ENCODE measurements around the gene ALOX15B. TPM values are rescaled to one million over a fixed set of nuclear protein-coding genes. Genes with fewer than 3 reads are reported as not detected.

The ALOX15B gene
- total and polyA plus RNA-seq, 2 of the 13 experiments (the other 11 are each of a cell fraction or from before 2014, with no cell fraction given): not detected

DNA sequence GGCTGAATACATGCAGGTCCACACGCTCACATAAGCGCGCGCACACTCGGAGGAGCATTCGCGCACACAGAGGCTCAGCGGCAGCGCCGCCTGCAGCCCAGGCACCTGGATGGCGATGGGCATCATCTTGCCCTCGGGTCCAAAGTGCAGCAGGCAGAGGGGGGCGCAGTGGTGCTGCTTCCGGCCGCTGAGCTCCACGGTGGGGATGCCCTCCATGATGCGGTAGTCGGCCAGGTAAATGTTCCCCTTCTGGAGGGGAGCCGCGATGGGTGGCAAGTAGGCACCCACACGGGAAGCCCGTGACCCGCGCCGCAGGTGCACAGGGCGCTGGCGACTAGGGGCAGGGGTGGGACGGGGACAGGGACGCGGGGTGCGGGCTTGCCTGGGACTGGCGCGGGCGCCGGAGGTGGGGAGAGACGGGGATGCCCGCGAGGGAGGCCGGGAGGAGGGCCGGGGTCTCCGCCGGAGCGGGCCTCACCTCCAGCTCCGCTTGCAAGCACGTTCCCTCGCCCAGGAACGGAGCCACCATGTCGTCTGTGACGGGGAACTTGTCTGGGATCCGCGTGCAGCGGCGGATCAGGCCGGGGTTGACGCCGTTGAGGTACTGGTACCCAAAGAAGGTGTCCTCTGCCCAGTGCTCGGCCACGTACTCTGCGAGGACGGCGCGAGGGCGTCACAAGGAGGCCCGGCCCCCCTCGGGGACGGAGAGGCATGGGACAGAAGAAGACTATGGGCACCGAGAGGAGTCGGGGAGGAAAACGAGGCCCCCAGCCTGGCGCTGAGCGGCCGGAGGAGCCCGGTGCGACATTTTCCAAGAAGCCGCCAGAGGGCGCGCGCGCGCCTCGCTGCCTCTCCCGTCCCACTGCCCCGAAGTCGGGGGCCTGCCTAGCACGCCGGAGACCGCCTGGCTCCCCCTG, 40.7 kb downstream of the ALOX15B start (continued):
- TF ChIP-seq, protein P1, sequence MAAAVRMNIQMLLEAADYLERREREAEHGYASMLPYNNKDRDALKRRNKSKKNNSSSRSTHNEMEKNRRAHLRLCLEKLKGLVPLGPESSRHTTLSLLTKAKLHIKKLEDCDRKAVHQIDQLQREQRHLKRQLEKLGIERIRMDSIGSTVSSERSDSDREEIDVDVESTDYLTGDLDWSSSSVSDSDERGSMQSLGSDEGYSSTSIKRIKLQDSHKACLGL (CRISPR knock-in tag; IDR thresholded peaks at IDR 0.05): peak; percentile 33; the same call in 1 of the 2 replicates
- TF ChIP-seq, protein P2, sequence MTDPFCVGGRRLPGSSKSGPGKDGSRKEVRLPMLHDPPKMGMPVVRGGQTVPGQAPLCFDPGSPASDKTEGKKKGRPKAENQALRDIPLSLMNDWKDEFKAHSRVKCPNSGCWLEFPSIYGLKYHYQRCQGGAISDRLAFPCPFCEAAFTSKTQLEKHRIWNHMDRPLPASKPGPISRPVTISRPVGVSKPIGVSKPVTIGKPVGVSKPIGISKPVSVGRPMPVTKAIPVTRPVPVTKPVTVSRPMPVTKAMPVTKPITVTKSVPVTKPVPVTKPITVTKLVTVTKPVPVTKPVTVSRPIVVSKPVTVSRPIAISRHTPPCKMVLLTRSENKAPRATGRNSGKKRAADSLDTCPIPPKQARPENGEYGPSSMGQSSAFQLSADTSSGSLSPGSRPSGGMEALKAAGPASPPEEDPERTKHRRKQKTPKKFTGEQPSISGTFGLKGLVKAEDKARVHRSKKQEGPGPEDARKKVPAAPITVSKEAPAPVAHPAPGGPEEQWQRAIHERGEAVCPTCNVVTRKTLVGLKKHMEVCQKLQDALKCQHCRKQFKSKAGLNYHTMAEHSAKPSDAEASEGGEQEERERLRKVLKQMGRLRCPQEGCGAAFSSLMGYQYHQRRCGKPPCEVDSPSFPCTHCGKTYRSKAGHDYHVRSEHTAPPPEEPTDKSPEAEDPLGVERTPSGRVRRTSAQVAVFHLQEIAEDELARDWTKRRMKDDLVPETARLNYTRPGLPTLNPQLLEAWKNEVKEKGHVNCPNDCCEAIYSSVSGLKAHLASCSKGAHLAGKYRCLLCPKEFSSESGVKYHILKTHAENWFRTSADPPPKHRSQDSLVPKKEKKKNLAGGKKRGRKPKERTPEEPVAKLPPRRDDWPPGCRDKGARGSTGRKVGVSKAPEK (CRISPR knock-in tag; IDR thresholded peaks at IDR 0.05; ENCODE audit: borderline replicate concordance): no peak
- TF ChIP-seq FOXO1 (CRISPR knock-in tag; IDR thresholded peaks at IDR 0.05): peak; percentile 7; the same call in 1 of the 2 replicates
- TF ChIP-seq PAWR (CRISPR knock-in tag; IDR thresholded peaks at IDR 0.05; ENCODE audit: borderline replicate concordance): no peak
- no peak for TF ChIP-seq ONECUT2 (CRISPR knock-in tag; IDR thresholded peaks at IDR 0.05)
- peak; percentile 33 for TF ChIP-seq ZNF883 (CRISPR knock-in tag; IDR thresholded peaks at IDR 0.05; ENCODE audit: not compliant biosample characterization)
- TF ChIP-seq, protein P3, sequence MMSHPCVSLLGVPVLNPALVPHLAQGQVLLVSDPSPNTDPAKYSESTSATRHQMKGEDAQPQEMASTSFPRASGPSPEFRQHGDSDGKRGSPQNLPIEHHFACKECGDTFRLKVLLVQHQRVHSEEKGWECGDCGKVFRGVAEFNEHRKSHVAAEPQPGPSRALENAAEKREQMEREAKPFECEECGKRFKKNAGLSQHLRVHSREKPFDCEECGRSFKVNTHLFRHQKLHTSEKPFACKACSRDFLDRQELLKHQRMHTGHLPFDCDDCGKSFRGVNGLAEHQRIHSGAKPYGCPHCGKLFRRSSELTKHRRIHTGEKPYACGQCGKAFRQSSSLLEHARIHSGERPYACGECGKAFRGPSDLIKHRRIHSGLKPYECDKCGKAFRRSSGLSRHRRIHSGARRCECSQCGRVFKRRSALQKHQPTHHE (CRISPR knock-in tag; IDR thresholded peaks at IDR 0.05; ENCODE audit: borderline replicate concordance): no peak
- no peak for TF ChIP-seq ZMAT3 (CRISPR knock-in tag; conservative IDR thresholded peaks at IDR 0.05)
- TF ChIP-seq PHB2 (IDR thresholded peaks at IDR 0.05; ENCODE audit: partially characterized antibody): no peak
- no peak for TF ChIP-seq CENPX (CRISPR knock-in tag; IDR thresholded peaks at IDR 0.05)
- no peak for TF ChIP-seq GPN1 (CRISPR knock-in tag; IDR thresholded peaks at IDR 0.05; ENCODE audit: borderline replicate concordance)
- TF ChIP-seq, protein P4, sequence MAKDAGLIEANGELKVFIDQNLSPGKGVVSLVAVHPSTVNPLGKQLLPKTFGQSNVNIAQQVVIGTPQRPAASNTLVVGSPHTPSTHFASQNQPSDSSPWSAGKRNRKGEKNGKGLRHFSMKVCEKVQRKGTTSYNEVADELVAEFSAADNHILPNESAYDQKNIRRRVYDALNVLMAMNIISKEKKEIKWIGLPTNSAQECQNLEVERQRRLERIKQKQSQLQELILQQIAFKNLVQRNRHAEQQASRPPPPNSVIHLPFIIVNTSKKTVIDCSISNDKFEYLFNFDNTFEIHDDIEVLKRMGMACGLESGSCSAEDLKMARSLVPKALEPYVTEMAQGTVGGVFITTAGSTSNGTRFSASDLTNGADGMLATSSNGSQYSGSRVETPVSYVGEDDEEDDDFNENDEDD (CRISPR knock-in tag; IDR thresholded peaks at IDR 0.05; ENCODE audit: borderline replicate concordance): no peak
- peak; percentile 92 for TF ChIP-seq GABPB1 (CRISPR knock-in tag; IDR thresholded peaks at IDR 0.05)
- TF ChIP-seq TCF12 (IDR thresholded peaks at IDR 0.05): no peak
- 0 out of 2 replicates have a peak, but pooled peaks have one; percentile 22 for TF ChIP-seq TCF12 (CRISPR knock-in tag; IDR thresholded peaks at IDR 0.05)
- TF ChIP-seq ZNF296 (CRISPR knock-in tag; conservative IDR thresholded peaks at IDR 0.05): no peak
- TF ChIP-seq NCOR1 (IDR thresholded peaks at IDR 0.05; ENCODE audit: borderline replicate concordance, low read length): peak; percentile 65; the same call in 1 of the 2 replicates
- TF ChIP-seq, protein P5, sequence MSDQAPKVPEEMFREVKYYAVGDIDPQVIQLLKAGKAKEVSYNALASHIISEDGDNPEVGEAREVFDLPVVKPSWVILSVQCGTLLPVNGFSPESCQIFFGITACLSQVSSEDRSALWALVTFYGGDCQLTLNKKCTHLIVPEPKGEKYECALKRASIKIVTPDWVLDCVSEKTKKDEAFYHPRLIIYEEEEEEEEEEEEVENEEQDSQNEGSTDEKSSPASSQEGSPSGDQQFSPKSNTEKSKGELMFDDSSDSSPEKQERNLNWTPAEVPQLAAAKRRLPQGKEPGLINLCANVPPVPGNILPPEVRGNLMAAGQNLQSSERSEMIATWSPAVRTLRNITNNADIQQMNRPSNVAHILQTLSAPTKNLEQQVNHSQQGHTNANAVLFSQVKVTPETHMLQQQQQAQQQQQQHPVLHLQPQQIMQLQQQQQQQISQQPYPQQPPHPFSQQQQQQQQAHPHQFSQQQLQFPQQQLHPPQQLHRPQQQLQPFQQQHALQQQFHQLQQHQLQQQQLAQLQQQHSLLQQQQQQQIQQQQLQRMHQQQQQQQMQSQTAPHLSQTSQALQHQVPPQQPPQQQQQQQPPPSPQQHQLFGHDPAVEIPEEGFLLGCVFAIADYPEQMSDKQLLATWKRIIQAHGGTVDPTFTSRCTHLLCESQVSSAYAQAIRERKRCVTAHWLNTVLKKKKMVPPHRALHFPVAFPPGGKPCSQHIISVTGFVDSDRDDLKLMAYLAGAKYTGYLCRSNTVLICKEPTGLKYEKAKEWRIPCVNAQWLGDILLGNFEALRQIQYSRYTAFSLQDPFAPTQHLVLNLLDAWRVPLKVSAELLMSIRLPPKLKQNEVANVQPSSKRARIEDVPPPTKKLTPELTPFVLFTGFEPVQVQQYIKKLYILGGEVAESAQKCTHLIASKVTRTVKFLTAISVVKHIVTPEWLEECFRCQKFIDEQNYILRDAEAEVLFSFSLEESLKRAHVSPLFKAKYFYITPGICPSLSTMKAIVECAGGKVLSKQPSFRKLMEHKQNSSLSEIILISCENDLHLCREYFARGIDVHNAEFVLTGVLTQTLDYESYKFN (CRISPR knock-in tag; conservative IDR thresholded peaks at IDR 0.05): peak; percentile 51
- 0 out of 2 replicates have a peak, but pooled peaks have one; percentile 13 for TF ChIP-seq ZNF12 (CRISPR knock-in tag; IDR thresholded peaks at IDR 0.05)
